Nephron (organoid): Measurements from ENCODE around the gene GALNT2.

Source experiments
- H3K27ac Mint-ChIP-seq, 3 experiments: 2 replicates each; pipeline ENCODE4 v1.8.0; 2020; ENCODE audit warnings: mixed read lengths in 3 of 3, mild to moderate bottlenecking in 2 of 3, moderate library complexity in 1 of 3
- H3K27me3 Mint-ChIP-seq: 2 replicates; pipeline ENCODE4 v1.8.0; 2021; ENCODE audit warnings: low read depth, mild to moderate bottlenecking, moderate library complexity, mixed read lengths
- H3K36me3 Mint-ChIP-seq: 2 replicates; pipeline ENCODE4 v1.8.0; 2020; ENCODE audit warnings: low read depth, mixed read lengths
- H3K4me1 Mint-ChIP-seq: 2 replicates; pipeline ENCODE4 v1.8.0; 2020; ENCODE audit warnings: mixed read lengths
- H3K4me3 Mint-ChIP-seq, 3 experiments: 2 replicates each; pipeline ENCODE4 v1.8.0; 2020; ENCODE audit warnings: mild to moderate bottlenecking in 3 of 3, mixed read lengths in 3 of 3, moderate library complexity in 2 of 3
- H3K9me3 Mint-ChIP-seq: 2 replicates; pipeline ENCODE4 v1.8.0; 2020; ENCODE audit warnings: mixed read lengths
- CTCF ChIP-seq, 3 experiments: fragments of 200-600 bp; sonication (generic); IDR thresholded peaks; one replicate each; pipeline ENCODE4 v1.5.0; 2021; ENCODE audit warnings: antibody characterized with exemption in 3 of 3; ENCODE audit not compliant: unreplicated experiment in 3 of 3

The GALNT2 gene

GRCh38 chr1:230187290-230187689, 120.3 kb downstream of the GALNT2 start:
- TF ChIP-seq CTCF (IDR thresholded peaks at IDR 0.05; ENCODE audit: unreplicated experiment in 3 of 3), result no peak
- Mint-ChIP-seq H3K4me1 (peaks cover 35% of the 10 kb centered on the region), H3K4me3 (no peak overlapping the region), H3K27me3 (no peaks in the 10 kb centered on the region), H3K27ac (no peak overlapping the region), H3K36me3 (peaks cover 47% of the 10 kb centered on the region), H3K9me3 (peaks cover 7% of the 10 kb centered on the region)

- Mint-ChIP-seq H3K27ac (no peak overlapping the region), H3K27me3 (no peaks in the 10 kb centered on the region), H3K4me1 (peaks cover 49% of the 10 kb centered on the region), H3K4me3 (no peak overlapping the region), H3K9me3 (peaks cover 7% of the 10 kb centered on the region), H3K36me3 (peaks cover 40% of the 10 kb centered on the region)
- no peak for TF ChIP-seq CTCF (IDR thresholded peaks at IDR 0.05; ENCODE audit: unreplicated experiment in 3 of 3)
Observed at GRCh38 chr1:230188826-230189225, 121.8 kb downstream of the GALNT2 start.

GRCh38 chr1:230189341-230189740, 122.3 kb downstream of the GALNT2 start:
- TF ChIP-seq CTCF (IDR thresholded peaks at IDR 0.05; ENCODE audit: unreplicated experiment in 3 of 3), result no peak
- H3K36me3 Mint-ChIP-seq, result peaks cover 39% of the 10 kb centered on the region
- H3K27me3 Mint-ChIP-seq, result no peaks in the 10 kb centered on the region
- H3K4me3 Mint-ChIP-seq, result no peak overlapping the region
- H3K4me1 Mint-ChIP-seq, result peaks cover 52% of the 10 kb centered on the region
- peaks cover 7% of the 10 kb centered on the region for H3K9me3 Mint-ChIP-seq
- H3K27ac Mint-ChIP-seq, result no peak overlapping the region

GRCh38 chr1:230189824-230190223, 122.8 kb downstream of the GALNT2 start:
- Mint-ChIP-seq H3K27me3 (no peaks in the 10 kb centered on the region), H3K36me3 (peaks cover 34% of the 10 kb centered on the region), H3K9me3 (peaks cover 2% of the 10 kb centered on the region), H3K27ac (peak overlapping the region in 1 of 3 experiments; percentile 8), H3K4me1 (peaks cover 56% of the 10 kb centered on the region), H3K4me3 (no peak overlapping the region)
- no peak for TF ChIP-seq CTCF (IDR thresholded peaks at IDR 0.05; ENCODE audit: unreplicated experiment in 3 of 3)

GRCh38 chr1:230191079-230191804, 124.2 kb downstream of the GALNT2 start:
- Mint-ChIP-seq H3K4me1 (peaks cover 52% of the 10 kb centered on the region), H3K27ac (peak overlapping the region in 1 of 3 experiments; percentile 57), H3K27me3 (peaks cover 3% of the 10 kb centered on the region), H3K36me3 (peaks cover 20% of the 10 kb centered on the region), H3K9me3 (no peaks in the 10 kb centered on the region), H3K4me3 (no peak overlapping the region)
- TF ChIP-seq CTCF (IDR thresholded peaks at IDR 0.05; ENCODE audit: unreplicated experiment in 3 of 3), result no peak

GRCh38 chr1:230191855-230192254, 124.8 kb downstream of the GALNT2 start:
- no peak for TF ChIP-seq CTCF (IDR thresholded peaks at IDR 0.05; ENCODE audit: unreplicated experiment in 3 of 3)

More at GRCh38 chr1:230191855-230192254, 124.8 kb downstream of the GALNT2 start:
- Mint-ChIP-seq H3K4me3 (no peak overlapping the region), H3K4me1 (peaks cover 52% of the 10 kb centered on the region), H3K27ac (no peak overlapping the region), H3K27me3 (peaks cover 3% of the 10 kb centered on the region), H3K36me3 (peaks cover 15% of the 10 kb centered on the region), H3K9me3 (no peaks in the 10 kb centered on the region)
